BLaER1 treated with 17β-estradiol and CSF1 and Interleukin-3, amounts not matched to agents 10 nM and 100 nM (cell line): ENCODE measurements around the gene ABCC3.

ENCODE experiments used
- H3K27ac ChIP-seq, 11 experiments: shearing (Covaris generic); formaldehyde crosslinking; 2 replicates each; pipeline ENCODE4 v1.8.1; 2022
- H3K27me3 ChIP-seq, 11 experiments: shearing (Covaris generic); formaldehyde crosslinking; 2 replicates each; pipeline ENCODE4 v1.8.1; 2022
- H3K36me3 ChIP-seq, 11 experiments: shearing (Covaris generic); formaldehyde crosslinking; 2 replicates each; pipeline ENCODE4 v1.8.1; 2022
- H3K4me1 ChIP-seq, 10 experiments: shearing (Covaris generic); formaldehyde crosslinking; 2 replicates each; pipeline ENCODE4 v1.8.1; 2022
- H3K4me2 ChIP-seq, 11 experiments: shearing (Covaris generic); formaldehyde crosslinking; 2 replicates each; pipeline ENCODE4 v1.8.1; 2022
- H3K4me3 ChIP-seq, 10 experiments: shearing (Covaris generic); formaldehyde crosslinking; 2 replicates each; pipeline ENCODE4 v1.8.1; 2022
- H3K9ac ChIP-seq, 11 experiments: shearing (Covaris generic); formaldehyde crosslinking; 2 replicates each; pipeline ENCODE4 v1.8.1; 2022
- H3K9me3 ChIP-seq, 11 experiments: shearing (Covaris generic); formaldehyde crosslinking; replicated peaks in 1 of 11; 2 replicates each; pipeline ENCODE4 v1.8.1; 2022
- H4K20me1 ChIP-seq, 11 experiments: shearing (Covaris generic); formaldehyde crosslinking; 2 replicates each; pipeline ENCODE4 v1.8.1; 2022
- Cebpa-rat ChIP-seq, 11 experiments: shearing (Covaris generic); IDR thresholded peaks; 2 replicates each; pipeline ENCODE4 v1.8.1; 2022

The ABCC3 gene

DNA sequence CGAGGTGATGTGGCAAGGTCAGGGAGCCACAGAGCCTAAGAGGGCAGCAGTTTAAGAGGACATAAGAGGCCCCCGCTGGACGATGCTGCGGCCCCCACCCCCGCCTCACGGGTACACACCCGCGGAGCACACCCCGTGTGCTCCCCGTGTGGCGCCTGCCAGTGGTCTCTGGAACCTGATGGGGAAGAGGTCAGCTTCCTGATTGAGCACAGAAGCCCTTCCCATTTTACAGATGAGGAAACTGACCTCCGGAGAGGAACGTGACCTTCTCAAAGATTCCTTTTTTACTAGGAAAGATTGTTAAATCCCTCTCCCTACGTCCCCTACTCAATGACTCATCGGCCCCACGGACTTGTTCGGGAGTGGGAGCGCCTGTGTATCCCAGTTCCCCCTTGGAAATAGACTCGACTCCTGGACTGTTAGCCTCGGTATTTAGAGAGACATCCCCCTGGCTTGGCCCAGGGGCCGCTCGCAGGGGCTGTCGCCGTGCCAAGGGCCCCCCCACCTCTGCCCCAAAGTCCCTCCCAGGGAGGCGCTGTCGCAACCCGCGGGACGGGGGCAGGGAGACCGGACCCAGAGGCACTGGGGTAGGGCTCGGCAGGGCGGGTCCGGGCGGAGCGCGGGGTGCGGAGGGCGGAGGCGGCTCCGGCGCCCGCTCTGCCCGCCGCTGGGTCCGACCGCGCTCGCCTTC, at the start of gene ABCC3:
ABCC3 (plus strand) TSS at position 658 of the 691 bp plus-strand sequence. CDS start 56 bp downstream, outside the sequence.
- H3K9ac ChIP-seq: no peak within 1 kb of the TSS
- H3K4me3 ChIP-seq: 0 out of 20 replicates have a peak within 1 kb of the TSS, but pooled peaks of 1 of the 10 experiments have one; percentile 16
- peaks cover 0 to 40% (median 8%) of the 10 kb centered on the region in 11 experiments; a peak in 7 of 22 replicates for H4K20me1 ChIP-seq
- H3K36me3 ChIP-seq: no peaks in the 10 kb centered on the region
- TF ChIP-seq Cebpa-rat (IDR thresholded peaks at IDR 0.05): no peak
- H3K27me3 ChIP-seq: peaks cover 55 to 79% (median 73%) of the 10 kb centered on the region in 11 experiments
- no peak within 1 kb of the TSS for H3K27ac ChIP-seq
- peaks cover 23 to 41% (median 25%) of the 10 kb centered on the region in 10 experiments for H3K4me1 ChIP-seq
- H3K4me2 ChIP-seq: peak within 1 kb of the TSS in 5 of 11 experiments; percentile 5 to 62 (median 44); a peak in 8 of 22 replicates
- no peaks in the 10 kb centered on the region for H3K9me3 ChIP-seq

DNA sequence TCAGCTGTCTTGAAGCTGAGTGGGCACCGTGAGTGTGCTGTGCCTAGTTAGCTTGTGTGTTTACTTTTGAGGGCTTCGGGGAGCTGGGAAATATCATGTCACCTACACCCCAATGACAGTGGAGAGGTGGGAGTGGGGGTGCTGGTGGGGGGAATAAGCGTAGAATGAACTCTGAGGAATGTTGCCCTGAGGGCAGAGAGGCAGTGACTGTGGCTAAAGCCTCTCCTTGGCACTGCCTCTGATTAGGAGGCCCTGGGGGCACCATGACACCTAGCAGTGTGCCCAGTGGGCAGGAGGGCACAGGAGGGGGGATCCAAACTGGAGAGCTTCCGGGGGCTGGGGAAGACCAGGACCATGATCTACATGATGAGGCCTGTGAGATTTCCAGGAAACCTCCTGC, 49.3 kb upstream of the ABCC3 start:
- Histone ChIP-seq H3K4me3 (no peak overlapping the region), H4K20me1 (no peaks in the 10 kb centered on the region; a peak in 3 of 22 replicates), H3K4me1 (peaks cover 0 to 19% (median 10%) of the 10 kb centered on the region in 10 experiments; a peak in 13 of 20 replicates), H3K4me2 (no peak overlapping the region), H3K36me3 (no peaks in the 10 kb centered on the region), H3K9ac (no peak overlapping the region), H3K27me3 (no peaks in the 10 kb centered on the region), H3K9me3 (no peaks in the 10 kb centered on the region), H3K27ac (no peak overlapping the region)
- no peak for TF ChIP-seq Cebpa-rat (IDR thresholded peaks at IDR 0.05)

- H4K20me1 ChIP-seq: no peaks in the 10 kb centered on the region; a peak in 3 of 22 replicates
- no peak overlapping the region for H3K4me2 ChIP-seq
- no peak overlapping the region for H3K9ac ChIP-seq
- no peaks in the 10 kb centered on the region for H3K27me3 ChIP-seq
- H3K9me3 ChIP-seq: no peaks in the 10 kb centered on the region
- no peak overlapping the region for H3K27ac ChIP-seq
- H3K4me1 ChIP-seq: peaks cover 0 to 19% (median 10%) of the 10 kb centered on the region in 10 experiments; a peak in 13 of 20 replicates
- no peak overlapping the region for H3K4me3 ChIP-seq
- H3K36me3 ChIP-seq: no peaks in the 10 kb centered on the region
- TF ChIP-seq Cebpa-rat (IDR thresholded peaks at IDR 0.05): no peak
Observed at GRCh38 chr17:50585891-50586290, 48.8 kb upstream of the ABCC3 start.

GRCh38 chr17:50586421-50587247, 48.0 kb upstream of the ABCC3 start:
- Histone ChIP-seq H4K20me1 (no peaks in the 10 kb centered on the region; a peak in 2 of 22 replicates), H3K27ac (no peak overlapping the region), H3K4me1 (peaks cover 0 to 19% (median 10%) of the 10 kb centered on the region in 10 experiments; a peak in 13 of 20 replicates), H3K4me3 (no peak overlapping the region), H3K9me3 (no peaks in the 10 kb centered on the region), H3K36me3 (no peaks in the 10 kb centered on the region), H3K4me2 (peak overlapping the region in 8 of 11 experiments; percentile 10 to 49 (median 40); a peak in 11 of 22 replicates), H3K9ac (no peak overlapping the region), H3K27me3 (no peaks in the 10 kb centered on the region)
- TF ChIP-seq Cebpa-rat (IDR thresholded peaks at IDR 0.05): no peak

DNA sequence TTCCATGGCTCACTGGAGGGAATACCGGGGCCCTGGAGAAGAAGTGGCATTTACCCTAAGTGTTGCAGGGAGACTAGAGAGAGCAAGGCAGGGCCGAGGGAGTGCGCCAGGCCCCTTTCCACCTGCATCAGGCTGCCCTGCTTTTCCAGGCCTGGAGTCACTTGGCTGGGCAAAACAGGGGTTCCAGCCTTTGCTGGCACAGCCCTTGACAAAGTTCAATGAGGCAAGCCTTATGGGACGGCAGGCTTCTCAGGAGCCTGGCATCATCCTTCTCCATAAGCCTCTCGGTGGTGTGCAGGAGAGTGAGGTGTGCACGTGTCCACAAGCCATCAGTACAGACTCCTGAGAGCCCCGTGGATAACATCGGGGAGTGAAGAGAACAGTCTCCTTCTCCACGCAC, 47.1 kb upstream of the ABCC3 start:
- H3K9ac ChIP-seq: no peak overlapping the region
- H3K4me1 ChIP-seq: peaks cover 0 to 22% (median 13%) of the 10 kb centered on the region in 10 experiments; a peak in 13 of 20 replicates
- H3K9me3 ChIP-seq: no peaks in the 10 kb centered on the region
- no peak overlapping the region for H3K4me3 ChIP-seq
- no peaks in the 10 kb centered on the region for H3K36me3 ChIP-seq
- peak overlapping the region in 7 of 11 experiments; percentile 10 to 49 (median 41); a peak in 11 of 22 replicates for H3K4me2 ChIP-seq
- no peak for TF ChIP-seq Cebpa-rat (IDR thresholded peaks at IDR 0.05)
- H3K27ac ChIP-seq: no peak overlapping the region
- no peaks in the 10 kb centered on the region; a peak in 2 of 22 replicates for H4K20me1 ChIP-seq
- H3K27me3 ChIP-seq: no peaks in the 10 kb centered on the region

DNA sequence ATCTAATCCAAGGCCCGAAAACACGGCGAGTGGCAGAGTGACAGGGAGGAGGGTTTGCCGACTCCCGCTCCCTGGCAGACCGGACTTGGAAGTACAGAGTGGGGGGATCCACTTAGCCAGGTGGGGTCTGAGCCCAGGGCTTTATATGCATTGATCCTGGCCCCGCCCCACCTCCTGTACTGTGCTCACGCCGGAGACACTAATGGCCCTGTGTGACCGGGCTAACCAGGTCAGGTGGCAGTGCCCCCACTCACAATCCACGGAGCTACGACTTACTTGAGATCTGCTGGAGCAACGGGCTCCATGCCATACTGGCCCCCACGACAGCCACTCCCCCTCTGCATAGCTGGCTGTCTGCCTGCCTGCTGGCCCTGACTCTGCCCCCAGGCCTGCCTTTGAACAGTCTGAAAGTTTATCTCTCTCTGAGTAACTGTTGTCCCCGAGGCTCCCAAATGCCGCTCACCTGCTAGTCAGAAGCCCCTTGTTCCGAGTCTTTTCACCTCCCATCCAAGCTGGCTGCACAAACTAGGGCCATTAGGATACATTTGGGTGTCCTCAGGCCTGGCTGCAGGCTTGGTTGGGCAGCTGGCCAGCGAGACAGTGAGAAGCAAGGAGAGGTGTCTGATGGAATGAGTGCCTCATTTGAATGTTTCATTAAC, 46.2 kb upstream of the ABCC3 start:
- Histone ChIP-seq H3K9ac (no peak overlapping the region), H3K4me1 (peaks cover 0 to 22% (median 13%) of the 10 kb centered on the region in 10 experiments; a peak in 13 of 20 replicates), H3K4me2 (no peak overlapping the region), H3K27ac (no peak overlapping the region), H4K20me1 (no peaks in the 10 kb centered on the region; a peak in 2 of 22 replicates), H3K4me3 (no peak overlapping the region), H3K36me3 (no peaks in the 10 kb centered on the region), H3K9me3 (no peaks in the 10 kb centered on the region), H3K27me3 (no peaks in the 10 kb centered on the region)
- TF ChIP-seq Cebpa-rat (IDR thresholded peaks at IDR 0.05): no peak

GRCh38 chr17:50589095-50589705, 45.5 kb upstream of the ABCC3 start:
- Histone ChIP-seq H3K36me3 (no peaks in the 10 kb centered on the region), H3K9me3 (no peaks in the 10 kb centered on the region), H3K9ac (no peak overlapping the region), H3K27ac (no peak overlapping the region), H3K27me3 (no peaks in the 10 kb centered on the region), H4K20me1 (no peaks in the 10 kb centered on the region; a peak in 2 of 22 replicates), H3K4me3 (no peak overlapping the region), H3K4me1 (peaks cover 2 to 23% (median 14%) of the 10 kb centered on the region in 10 experiments), H3K4me2 (no peak overlapping the region)
- TF ChIP-seq Cebpa-rat (IDR thresholded peaks at IDR 0.05): no peak

GRCh38 chr17:50590946-50591737, 43.5 kb upstream of the ABCC3 start:
- H3K27ac ChIP-seq: no peak overlapping the region

More at GRCh38 chr17:50590946-50591737, 43.5 kb upstream of the ABCC3 start:
- H3K9me3 ChIP-seq: no peaks in the 10 kb centered on the region
- H4K20me1 ChIP-seq: no peaks in the 10 kb centered on the region; a peak in 2 of 22 replicates
- H3K4me1 ChIP-seq: peaks cover 11 to 33% (median 19%) of the 10 kb centered on the region in 10 experiments
- no peak overlapping the region for H3K4me3 ChIP-seq
- H3K36me3 ChIP-seq: no peaks in the 10 kb centered on the region
- no peaks in the 10 kb centered on the region for H3K27me3 ChIP-seq
- no peak overlapping the region for H3K4me2 ChIP-seq
- H3K9ac ChIP-seq: no peak overlapping the region
- TF ChIP-seq Cebpa-rat (IDR thresholded peaks at IDR 0.05): no peak
